Testis (tissue), 2 donors: ENCODE data around the gene RSBN1.

Experiments
- CTCF ChIP-seq, 3 experiments: fragments of 450-650 bp in 2 of 3; fragments of 200-600 bp in 1 of 3; sonication (generic) in 1 of 3; IDR thresholded peaks; one replicate each; pipeline ENCODE4 v1.5.1; 2016 to 2019; ENCODE audit warnings: antibody characterized with exemption in 3 of 3, mild to moderate bottlenecking in 2 of 3, moderate library complexity in 1 of 3
- POLR2A ChIP-seq: fragments of 450-650 bp; IDR thresholded peaks from one replicate; pipeline ENCODE4 v1.6.1; 2017; ENCODE audit warnings: antibody characterized with exemption, mild to moderate bottlenecking, moderate library complexity

GRCh38 chr1:113857776-113858175 is 45.5 kb upstream of the RSBN1 start:
- TF ChIP-seq CTCF (IDR thresholded peaks at IDR 0.05) (no peak), POLR2A (no peak)
